Tibial nerve (tissue), 4 donors: ENCODE data around the gene STAM. TPM values are rescaled to one million over a fixed set of nuclear protein-coding genes. Genes with fewer than 3 reads are reported as not detected.

Experiments used
- DNase-seq, 2 donors: peaks; one replicate each; pipeline ENCODE4 v3.0.0-alpha.2; 2019; ENCODE audit warnings: low spot score in 2 of 2
- H3K27ac ChIP-seq, 4 donors: fragments of 200-600 bp; sonication (generic) in 3 of 4; one replicate each; pipeline ENCODE4 v1.5.1; 2017 to 2019; ENCODE audit warnings: mild to moderate bottlenecking in 1 of 4
- H3K27me3 ChIP-seq, 2 donors: fragments of 200-600 bp; sonication (generic) in 1 of 2; one replicate each; pipeline versions ENCODE4 v1.5.1 to v1.6.0; 2017 to 2019
- H3K36me3 ChIP-seq, 3 donors: fragments of 200-600 bp; sonication (generic); one replicate each; pipeline ENCODE4 v1.5.1; 2018 to 2019
- H3K4me1 ChIP-seq, 4 donors: fragments of 200-600 bp; sonication (generic) in 3 of 4; one replicate each; pipeline ENCODE4 v1.5.1; 2017 to 2019
- H3K4me3 ChIP-seq, 4 donors: fragments of 200-600 bp; sonication (generic) in 3 of 4; one replicate each; pipeline ENCODE4 v1.5.1; 2017 to 2019; ENCODE audit warnings: mild to moderate bottlenecking in 1 of 4, moderate library complexity in 1 of 4
- H3K9me3 ChIP-seq, 4 donors: fragments of 200-600 bp; sonication (generic) in 3 of 4; one replicate each; pipeline ENCODE4 v1.5.1; 2017 to 2019
- EP300 ChIP-seq, 2 donors: sonication (generic); formaldehyde crosslinking; IDR thresholded peaks; one replicate each; pipeline ENCODE4 v1.6.1; 2017; ENCODE audit warnings: antibody characterized with exemption in 2 of 2, mild to moderate bottlenecking in 1 of 2
- POLR2A ChIP-seq, 2 donors: fragments of 450-650 bp; IDR thresholded peaks; one replicate each; pipeline ENCODE4 v1.6.1; 2017; ENCODE audit warnings: antibody characterized with exemption in 2 of 2, mild to moderate bottlenecking in 2 of 2, moderate library complexity in 2 of 2
- WGBS, 2 donors: methylation state at CpG; one replicate each; pipeline ENCODE4 v1.1.5; 2018; 5-methylcytosine and 5-hydroxymethylcytosine counted together
- total RNA-seq, 4 donors: library from RNA; depleted of rRNA; stranded (reverse); fragments of >200 nt; gene quantifications; one replicate each; pipeline ENCODE4 v1.1.0, GENCODE V29; 2016
- TF ChIP-seq, protein P1 (sequence below), 5 experiments: fragments of 200-600 bp in 3 of 5; fragments of 450-650 bp in 2 of 5; sonication (generic) in 3 of 5; IDR thresholded peaks; one replicate each; pipeline ENCODE4 v1.5.1; 2016 to 2019; ENCODE audit warnings: antibody characterized with exemption in 5 of 5, mild to moderate bottlenecking in 3 of 5, moderate library complexity in 2 of 5

Gene STAM
- total RNA-seq, 4 donors from 2014 or later, result 17.3 to 28.2 (median 25.1) TPM

DNA sequence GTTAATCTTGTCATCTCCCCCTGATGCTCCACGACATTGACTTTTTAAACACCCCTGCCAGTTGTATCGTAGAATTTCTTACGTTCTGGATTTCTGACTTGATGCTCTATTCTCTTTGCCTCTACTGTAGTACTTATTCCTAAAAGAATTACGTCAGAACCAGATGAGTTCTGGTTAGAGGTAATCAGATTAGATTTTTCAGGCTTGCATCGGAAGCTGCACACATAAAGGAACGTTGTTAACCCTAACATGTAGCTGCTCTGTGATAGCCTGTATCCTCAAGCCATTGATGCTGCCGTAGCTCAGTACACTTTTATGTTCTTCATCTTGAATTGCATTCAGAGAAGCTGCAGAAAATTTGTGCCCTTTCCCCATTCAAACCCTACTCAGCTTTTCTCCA is 81.8 kb downstream of the STAM start:
- WGBS, 2 donors, result 75 to 78% methylated on average over 7 of the region's 7 CpGs
- H3K4me3 ChIP-seq, result no peak overlapping the region
- TF ChIP-seq EP300 (IDR thresholded peaks at IDR 0.05) (no peak), POLR2A (IDR thresholded peaks at IDR 0.05) (no peak)
- TF ChIP-seq, protein P1, sequence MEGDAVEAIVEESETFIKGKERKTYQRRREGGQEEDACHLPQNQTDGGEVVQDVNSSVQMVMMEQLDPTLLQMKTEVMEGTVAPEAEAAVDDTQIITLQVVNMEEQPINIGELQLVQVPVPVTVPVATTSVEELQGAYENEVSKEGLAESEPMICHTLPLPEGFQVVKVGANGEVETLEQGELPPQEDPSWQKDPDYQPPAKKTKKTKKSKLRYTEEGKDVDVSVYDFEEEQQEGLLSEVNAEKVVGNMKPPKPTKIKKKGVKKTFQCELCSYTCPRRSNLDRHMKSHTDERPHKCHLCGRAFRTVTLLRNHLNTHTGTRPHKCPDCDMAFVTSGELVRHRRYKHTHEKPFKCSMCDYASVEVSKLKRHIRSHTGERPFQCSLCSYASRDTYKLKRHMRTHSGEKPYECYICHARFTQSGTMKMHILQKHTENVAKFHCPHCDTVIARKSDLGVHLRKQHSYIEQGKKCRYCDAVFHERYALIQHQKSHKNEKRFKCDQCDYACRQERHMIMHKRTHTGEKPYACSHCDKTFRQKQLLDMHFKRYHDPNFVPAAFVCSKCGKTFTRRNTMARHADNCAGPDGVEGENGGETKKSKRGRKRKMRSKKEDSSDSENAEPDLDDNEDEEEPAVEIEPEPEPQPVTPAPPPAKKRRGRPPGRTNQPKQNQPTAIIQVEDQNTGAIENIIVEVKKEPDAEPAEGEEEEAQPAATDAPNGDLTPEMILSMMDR (IDR thresholded peaks at IDR 0.05), result no peak
- H3K27me3 ChIP-seq, result no peaks in the 10 kb centered on the region
- no peaks in the 10 kb centered on the region for H3K4me1 ChIP-seq
- H3K9me3 ChIP-seq, result peaks cover 0 to 12% (median 0%) of the 10 kb centered on the region in 4 donors
- peaks cover 0 to 18% (median 0%) of the 10 kb centered on the region in 3 donors for H3K36me3 ChIP-seq
- no peak for DNase-seq
- H3K27ac ChIP-seq, result no peak overlapping the region

DNA sequence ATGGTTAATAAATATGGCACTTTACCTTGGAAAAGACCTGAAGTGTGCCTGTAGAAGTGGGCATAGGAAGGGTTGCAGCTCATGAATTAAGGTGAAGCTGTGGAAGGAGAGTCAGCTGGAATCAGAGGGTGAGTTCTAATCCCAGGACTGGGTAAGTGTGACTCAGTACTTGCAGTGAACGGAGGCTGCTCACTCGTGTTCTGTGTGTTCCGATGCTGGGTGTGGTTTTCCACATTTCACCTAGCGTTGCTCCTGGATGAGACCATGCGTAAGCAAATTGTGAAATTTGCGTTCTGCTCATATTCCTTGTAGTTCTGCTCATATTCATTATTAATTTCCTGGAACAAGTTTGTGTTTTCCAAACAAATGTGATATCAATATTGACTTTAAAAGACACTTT is 85.7 kb downstream of the STAM start:
- no peaks in the 10 kb centered on the region for H3K36me3 ChIP-seq
- no peak overlapping the region for H3K4me3 ChIP-seq
- TF ChIP-seq, protein P1 (IDR thresholded peaks at IDR 0.05), result no peak
- TF ChIP-seq POLR2A (IDR thresholded peaks at IDR 0.05) (no peak), EP300 (IDR thresholded peaks at IDR 0.05) (no peak)
- H3K4me1 ChIP-seq, result no peaks in the 10 kb centered on the region
- no peaks in the 10 kb centered on the region for H3K27me3 ChIP-seq
- WGBS, 2 donors, result 78 to 86% methylated on average over 6 of the region's 6 CpGs
- DNase-seq, result no peak
- no peak overlapping the region for H3K27ac ChIP-seq
- H3K9me3 ChIP-seq, result no peaks in the 10 kb centered on the region

DNA sequence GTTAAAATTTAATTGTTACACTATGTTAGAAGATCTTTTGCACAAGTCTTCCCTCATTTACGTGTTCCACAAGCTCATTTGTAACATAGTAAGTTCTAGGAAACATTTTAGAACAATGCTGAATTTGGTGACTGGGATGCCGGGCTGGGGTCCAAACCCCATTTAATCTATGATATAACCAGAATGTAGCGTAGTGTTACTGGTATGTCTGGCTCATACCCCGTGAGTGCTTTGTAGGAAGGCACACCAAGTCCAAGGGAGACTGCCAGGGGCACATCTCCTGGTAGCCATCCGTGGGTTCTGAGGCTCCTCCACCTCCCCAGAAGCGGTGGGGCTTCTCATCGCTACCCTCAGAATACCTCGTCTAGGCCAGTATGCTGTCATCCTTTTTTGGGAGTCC is 86.7 kb downstream of the STAM start:
- Histone ChIP-seq H3K4me3 (no peak overlapping the region), H3K36me3 (no peaks in the 10 kb centered on the region), H3K27me3 (no peaks in the 10 kb centered on the region), H3K4me1 (no peaks in the 10 kb centered on the region), H3K9me3 (no peaks in the 10 kb centered on the region), H3K27ac (no peak overlapping the region)
- TF ChIP-seq, protein P1 (IDR thresholded peaks at IDR 0.05), result no peak
- TF ChIP-seq EP300 (IDR thresholded peaks at IDR 0.05) (no peak), POLR2A (IDR thresholded peaks at IDR 0.05) (no peak)
- DNase-seq, result no peak
- WGBS, 2 donors, result 74 to 77% methylated on average over 8 of the region's 8 CpGs

DNA sequence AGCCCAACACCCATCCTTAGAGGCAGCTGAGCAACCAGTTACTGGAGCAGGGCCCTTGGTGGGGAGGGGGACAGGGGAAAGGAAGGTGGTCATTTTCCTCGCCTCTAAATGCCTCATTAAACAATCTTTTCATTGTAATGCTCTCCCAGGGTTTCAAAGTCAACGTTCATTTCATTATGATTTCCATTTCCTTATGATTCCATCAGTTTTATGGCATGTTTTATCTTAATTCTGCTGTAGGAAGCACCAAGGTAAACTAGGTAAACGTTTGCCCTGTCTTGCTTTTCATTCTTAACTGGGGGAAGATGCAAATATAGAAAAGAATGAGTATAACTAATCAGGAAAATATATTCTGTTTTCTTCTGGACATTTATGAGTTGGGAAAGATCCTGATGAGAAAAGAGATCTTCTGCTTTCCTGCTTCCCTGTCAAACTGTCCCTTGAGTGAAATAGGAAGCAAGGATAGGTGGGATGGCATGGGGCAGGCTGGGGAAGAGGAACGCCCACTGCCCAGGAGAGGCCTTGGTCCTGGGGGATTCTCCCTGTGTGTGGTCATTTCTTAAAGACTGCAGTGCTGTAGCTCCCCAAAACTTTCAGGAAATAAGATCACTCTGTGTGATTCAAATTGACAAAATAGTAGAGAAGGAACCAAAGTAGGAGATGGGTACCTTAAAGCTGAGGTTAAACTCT is 87.5 kb downstream of the STAM start:
- DNase-seq, result no peak
- 32 to 49% methylated on average over 4 of the region's 4 CpGs for WGBS, 2 donors
- Histone ChIP-seq H3K4me1 (no peaks in the 10 kb centered on the region), H3K4me3 (no peak overlapping the region), H3K27me3 (no peaks in the 10 kb centered on the region), H3K36me3 (no peaks in the 10 kb centered on the region), H3K9me3 (no peaks in the 10 kb centered on the region), H3K27ac (no peak overlapping the region)
- TF ChIP-seq EP300 (IDR thresholded peaks at IDR 0.05) (no peak), POLR2A (IDR thresholded peaks at IDR 0.05) (no peak)
- TF ChIP-seq, protein P1 (IDR thresholded peaks at IDR 0.05), result no peak

DNA sequence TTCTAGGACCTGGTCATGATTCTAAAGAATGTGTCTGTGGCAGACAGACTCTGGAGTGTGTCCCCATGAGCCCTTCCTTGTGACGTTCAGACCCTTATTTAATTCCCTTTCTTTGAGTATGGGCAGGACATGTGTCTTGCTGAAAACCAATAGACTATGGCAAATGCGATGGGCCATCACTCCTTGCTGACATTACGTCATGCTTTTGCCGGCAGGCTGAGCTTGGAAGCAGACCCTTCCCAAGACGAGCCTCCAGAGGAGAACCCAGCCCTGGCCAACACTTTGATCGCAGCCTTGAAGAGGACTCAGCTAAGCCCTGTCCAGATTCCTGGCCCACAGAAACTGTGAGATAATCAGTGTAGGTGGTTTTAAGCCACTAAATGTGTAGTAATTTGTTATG is 89.7 kb downstream of the STAM start:
- DNase-seq, result no peak
- no peaks in the 10 kb centered on the region for H3K9me3 ChIP-seq
- H3K36me3 ChIP-seq, result no peaks in the 10 kb centered on the region
- TF ChIP-seq, protein P1 (IDR thresholded peaks at IDR 0.05), result no peak
- TF ChIP-seq EP300 (IDR thresholded peaks at IDR 0.05) (no peak), POLR2A (IDR thresholded peaks at IDR 0.05) (no peak)
- H3K27me3 ChIP-seq, result no peaks in the 10 kb centered on the region
- H3K27ac ChIP-seq, result no peak overlapping the region
- H3K4me3 ChIP-seq, result no peak overlapping the region
- peaks cover 0 to 8% (median 0%) of the 10 kb centered on the region in 4 donors for H3K4me1 ChIP-seq
- WGBS, 2 donors, result 90 to 92% methylated on average over 6 of the region's 6 CpGs
